HG02943 (cell line): ENCODE results near the gene PRMT3.
"Not testable (repeated sequence)": the region's sequence is repeated elsewhere in the genome, so short reads cannot be mapped to it uniquely, and the experiment has no call there.

Experiments used
- ATAC-seq: cut with Tn5 transposase; IDR thresholded peaks from one replicate; pipeline ENCODE4 v1.9.1; 2021; ENCODE audit warnings: mild to moderate bottlenecking, low read depth, moderate library complexity; ENCODE audit not compliant: unreplicated experiment

The PRMT3 gene

GRCh38 chr11:20373568-20374209 is 13.8 kb upstream of the PRMT3 start:
- no peak for ATAC-seq

DNA sequence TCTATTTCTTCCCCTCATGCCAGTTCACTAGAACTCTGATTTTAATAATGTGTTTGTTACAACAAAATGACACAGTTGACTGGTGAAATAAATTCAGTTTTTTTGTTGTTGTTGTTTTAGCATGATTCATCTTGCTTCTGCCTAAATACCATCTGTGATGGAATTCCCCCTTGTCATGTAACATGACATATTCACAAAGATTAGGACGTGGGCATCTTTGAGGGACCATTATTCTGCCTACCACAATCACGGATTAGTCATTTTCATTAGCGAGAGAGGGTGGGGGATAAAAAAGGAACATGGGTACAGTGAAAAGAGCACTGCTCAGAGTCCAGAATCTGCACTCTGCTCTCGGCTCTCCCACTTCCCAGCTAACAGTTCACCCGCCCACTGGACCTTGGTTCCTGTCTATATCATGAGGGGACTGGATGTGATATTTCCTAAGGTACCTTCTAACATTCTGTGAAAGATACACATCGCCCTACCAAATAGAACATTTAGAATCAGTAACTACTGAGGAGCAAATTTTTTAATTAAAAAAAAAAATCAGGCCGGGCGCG is 12.7 kb upstream of the PRMT3 start:
- ATAC-seq, result no peak

DNA sequence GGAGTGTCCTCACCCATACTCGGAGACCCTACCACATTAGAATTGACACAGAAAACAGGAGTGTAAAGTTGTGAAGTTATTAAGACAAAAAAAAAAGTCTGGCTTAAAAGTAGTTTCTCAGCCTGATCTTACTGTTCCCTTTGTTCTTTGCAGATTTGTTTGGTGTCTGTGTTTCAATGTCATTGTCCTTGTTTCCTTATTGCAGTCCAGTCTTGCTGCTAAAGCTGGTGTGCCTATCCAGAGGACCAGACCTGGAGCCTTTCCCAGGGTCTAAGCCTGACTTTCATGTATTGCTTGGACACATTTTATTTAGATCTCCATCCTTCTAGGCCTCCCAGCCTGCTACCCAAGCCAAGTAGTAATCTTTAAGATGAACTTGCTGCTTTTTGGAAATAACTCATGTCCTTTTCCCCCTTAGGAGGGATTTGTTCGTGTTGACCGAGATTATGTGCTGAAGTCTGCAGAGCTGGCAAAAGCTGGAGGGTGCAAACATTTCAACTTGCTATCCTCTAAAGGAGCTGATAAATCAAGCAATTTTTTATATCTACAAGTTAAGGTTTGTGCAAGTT is 11.3 kb upstream of the PRMT3 start:
- no peak for ATAC-seq

DNA sequence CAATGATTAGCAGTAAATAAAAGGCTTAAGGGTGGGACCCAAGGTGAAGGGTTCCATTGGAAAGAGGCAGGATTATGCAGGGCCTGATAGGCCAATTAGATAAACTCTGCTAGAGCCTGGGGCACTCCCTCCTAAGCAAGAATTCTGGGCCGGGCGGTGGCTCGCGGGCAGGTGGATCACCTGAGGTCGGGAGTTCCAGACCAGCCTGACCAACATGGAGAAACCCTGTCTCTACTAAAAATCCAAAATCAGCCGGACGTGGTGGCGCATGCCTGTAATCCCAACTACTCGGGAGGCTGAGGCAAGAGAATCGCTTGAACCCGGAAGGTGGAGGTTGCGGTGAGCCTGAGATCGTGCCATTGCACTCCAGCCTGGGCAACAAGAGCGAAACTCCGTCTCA is 1.5 kb upstream of the PRMT3 start:
- not testable (repeated sequence) for ATAC-seq

GRCh38 chr11:20388096-20389055 is 860 bp downstream of the PRMT3 start:
- ATAC-seq, result peak; percentile 31

GRCh38 chr11:20397281-20397680 is 9.8 kb downstream of the PRMT3 start:
- ATAC-seq, result peak; percentile 83

DNA sequence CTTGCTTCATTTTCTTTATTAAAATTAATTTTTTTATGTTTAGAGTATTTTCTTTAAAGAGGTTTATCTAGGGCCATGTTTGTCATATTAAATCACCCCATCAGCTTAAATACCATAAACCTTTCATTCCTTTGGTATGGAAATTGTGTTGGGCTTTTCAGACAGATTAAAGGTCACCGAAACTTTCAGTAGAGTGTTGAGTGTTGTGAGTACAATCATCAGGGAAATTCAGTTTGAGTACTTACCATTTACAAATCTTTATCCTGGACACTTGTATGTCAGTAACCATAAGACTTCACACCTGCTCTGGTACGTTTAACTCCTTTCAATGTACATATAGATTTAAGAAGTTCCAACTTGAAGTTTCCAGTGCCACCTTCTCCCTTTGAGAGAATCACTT is 12.0 kb downstream of the PRMT3 start:
- ATAC-seq, result no peak

DNA sequence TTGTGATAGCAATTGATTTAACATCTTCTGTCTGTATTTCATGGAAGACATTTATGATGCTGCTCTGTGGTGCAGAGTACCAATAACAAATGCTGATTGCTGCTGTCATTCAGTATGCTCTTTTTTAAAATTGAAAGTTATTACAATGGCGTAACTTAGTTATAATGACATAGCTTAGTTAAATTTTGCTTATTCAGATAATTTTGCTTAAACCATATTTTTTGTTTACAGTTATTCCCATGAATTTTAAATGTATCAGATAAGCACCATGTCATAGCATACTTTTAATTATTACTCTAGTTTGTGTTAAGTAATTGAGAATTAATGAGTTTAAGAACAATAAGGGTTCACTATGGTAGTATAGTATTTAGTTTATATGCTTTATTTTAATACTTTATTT is 15.5 kb downstream of the PRMT3 start:
- no peak for ATAC-seq

DNA sequence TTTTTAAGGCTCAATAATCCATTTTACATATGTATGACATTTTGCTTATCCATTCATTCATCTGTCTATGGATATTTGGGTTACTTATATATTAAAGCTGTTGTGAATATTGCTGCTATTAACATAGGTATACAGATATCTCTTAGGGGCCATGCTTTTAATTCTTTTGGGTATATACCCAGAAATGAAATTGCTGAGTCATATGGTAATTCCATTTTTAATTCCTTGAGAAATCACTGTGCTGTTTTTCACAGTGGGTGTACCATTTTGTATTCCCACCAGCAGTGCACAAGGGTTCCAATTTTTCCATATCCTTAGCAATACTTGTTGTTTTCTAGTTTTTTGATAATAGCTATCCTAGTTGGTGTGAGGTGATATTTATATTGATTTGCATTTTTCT is 19.0 kb downstream of the PRMT3 start:
- ATAC-seq, result no peak

DNA sequence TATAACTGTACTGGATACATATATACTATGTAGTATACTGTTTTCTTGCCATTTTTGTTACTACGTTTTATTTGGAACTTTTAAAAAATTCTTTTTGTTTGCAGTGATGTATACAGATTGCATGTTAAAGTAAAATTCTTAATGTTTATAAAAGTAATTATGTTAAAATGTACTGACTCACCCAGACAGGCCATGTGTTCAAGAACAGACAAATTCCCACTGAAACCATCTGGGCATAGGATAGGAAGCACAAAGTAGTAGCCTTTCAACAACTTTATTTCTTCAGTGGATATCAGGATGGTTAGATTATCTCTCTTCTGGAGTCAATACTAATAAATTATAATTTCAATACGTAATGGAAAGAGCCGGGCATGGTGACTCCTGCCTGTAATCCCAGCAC is 19.8 kb downstream of the PRMT3 start:
- ATAC-seq, result no peak

DNA sequence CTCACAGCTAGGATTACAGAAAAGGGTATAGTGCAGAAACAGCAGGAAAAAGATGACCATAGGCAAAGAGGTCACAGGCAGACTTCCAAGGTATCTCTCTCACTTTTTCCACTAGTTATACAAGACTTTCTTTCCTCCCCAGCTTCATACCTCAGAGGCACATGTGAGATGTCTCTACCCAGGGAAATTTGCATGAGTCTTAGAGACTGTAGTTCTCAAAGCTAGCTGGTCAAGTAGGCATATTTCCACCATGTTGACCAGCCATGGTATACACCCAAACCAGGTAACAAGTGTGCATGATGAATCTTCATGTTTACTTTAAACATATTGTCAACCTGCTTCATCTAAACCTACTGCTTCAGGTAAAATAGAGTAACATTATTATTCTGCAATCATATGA is 27.9 kb downstream of the PRMT3 start:
- ATAC-seq, result no peak

DNA sequence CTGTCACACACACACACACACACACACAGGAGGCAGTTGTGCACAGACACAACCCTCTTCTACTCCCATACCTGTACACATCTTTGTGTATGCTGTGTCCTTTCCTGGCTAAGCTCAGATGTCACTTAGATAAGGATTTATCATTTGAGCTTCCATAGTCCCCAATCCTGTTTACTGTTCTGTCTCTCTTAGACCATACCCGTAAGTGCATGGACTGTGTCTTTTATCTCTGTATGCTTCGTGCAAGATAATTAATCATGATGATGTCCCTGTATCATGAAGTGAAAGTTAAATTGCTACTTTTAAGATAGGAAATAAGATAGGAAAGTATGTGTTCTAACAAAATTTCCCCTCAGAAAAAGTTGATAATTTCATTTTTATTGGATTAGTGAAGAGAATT is 30.3 kb downstream of the PRMT3 start:
- ATAC-seq, result no peak

DNA sequence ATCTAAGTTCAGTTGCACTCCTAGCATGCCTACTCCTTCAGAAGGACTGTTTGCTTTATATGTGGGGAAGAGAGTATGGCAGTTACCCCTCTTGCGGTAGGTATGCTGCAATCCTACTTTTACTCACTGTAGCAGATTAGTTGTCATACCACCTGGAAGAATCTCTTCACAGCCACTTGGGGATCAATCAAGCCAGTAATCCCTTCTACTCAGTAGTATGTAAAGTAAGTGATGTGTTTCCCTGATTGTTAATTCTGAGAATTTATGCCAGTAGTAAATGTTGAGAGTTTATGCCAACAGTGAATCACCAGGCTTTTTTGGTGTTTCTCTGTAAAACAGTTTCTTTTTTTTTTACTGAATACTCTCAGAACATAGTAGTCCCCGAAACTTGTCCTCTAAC is 34.4 kb downstream of the PRMT3 start:
- ATAC-seq, result no peak

GRCh38 chr11:20429216-20429615 is 41.7 kb downstream of the PRMT3 start:
- no peak for ATAC-seq

DNA sequence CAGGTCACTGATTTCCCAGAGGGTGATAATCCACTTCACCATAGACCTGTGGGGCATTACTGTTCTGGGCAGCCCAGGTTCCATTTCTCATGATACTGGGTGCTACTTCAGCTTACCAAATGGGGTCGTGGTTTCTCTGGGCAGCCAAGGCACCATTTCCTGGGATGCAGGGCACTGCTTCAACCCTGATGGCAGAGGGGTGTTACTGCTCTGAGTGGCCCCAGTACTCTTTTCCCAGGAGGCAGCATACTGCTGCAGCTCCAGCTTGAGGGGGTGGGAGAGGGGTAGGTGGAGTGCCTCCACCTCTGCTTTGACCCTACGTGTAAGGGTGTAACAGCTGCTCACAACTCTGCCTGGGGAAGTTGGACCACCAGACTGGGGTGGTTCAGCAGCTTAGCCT is 51.1 kb downstream of the PRMT3 start:
- no peak for ATAC-seq

GRCh38 chr11:20443596-20443995 is 56.1 kb downstream of the PRMT3 start:
- no peak for ATAC-seq

GRCh38 chr11:20444535-20444934 is 57.0 kb downstream of the PRMT3 start:
- no peak for ATAC-seq

DNA sequence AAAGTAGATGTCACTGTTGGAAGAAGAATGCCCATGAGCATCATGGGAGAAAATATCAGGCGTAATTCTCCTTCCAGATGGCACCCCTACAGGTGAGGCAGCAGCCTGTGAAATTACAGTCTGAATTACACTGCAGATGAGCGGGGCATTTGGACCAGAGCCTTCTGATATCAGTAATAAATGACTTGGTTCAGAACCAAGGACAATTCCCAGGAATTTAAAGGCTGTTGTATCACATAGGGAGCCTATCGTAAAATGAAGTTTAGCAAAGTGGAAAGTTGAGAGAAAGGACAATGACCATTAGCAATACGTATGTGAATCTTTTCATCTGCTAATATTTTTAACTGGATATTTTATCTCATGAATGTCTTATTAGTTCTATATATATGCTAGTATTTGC is 61.3 kb downstream of the PRMT3 start:
- no peak for ATAC-seq

DNA sequence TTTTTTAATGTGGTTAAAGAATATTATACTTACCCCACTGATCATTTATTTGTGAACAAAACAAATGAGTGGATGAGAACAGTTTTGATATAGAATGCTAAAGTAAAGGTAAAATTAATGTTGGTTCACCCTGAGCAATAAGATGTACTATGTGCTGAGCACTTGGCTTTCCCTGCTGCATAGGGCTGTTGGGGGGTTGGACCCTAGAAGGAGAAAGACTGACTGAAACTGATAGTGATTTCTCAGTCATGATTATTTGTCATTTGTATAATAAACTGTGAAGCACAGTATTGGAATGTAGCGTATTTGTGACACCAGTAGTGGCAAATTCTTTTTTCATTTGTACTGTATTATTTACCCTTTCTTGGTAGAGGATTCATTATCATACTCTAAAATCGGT is 63.3 kb downstream of the PRMT3 start:
- ATAC-seq, result no peak

- ATAC-seq, result no peak
Measured at GRCh38 chr11:20451568-20451967, 64.1 kb downstream of the PRMT3 start.

DNA sequence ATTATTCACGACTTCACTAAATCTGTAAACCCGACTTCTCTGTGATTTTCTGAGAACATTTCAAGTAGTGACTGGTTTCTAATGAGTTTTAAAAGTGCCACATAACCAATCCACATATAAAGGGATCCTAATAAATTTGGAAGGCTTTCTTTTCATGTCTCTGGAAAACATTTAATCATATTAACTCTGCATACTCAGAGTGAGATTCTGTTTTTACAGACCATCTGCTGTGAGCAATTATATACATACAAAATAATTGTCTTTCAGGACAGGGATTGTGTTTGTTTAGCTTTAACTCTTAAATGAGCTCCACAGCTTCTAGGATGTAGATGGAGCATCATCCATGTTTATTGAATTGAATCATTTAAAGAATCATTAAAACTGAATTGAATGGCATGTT is 65.1 kb downstream of the PRMT3 start:
- no peak for ATAC-seq
